ENCODE measurements around the gene LIN54. TPM values are rescaled to one million over a fixed set of nuclear protein-coding genes. Genes with fewer than 3 reads are reported as not detected.
A peak's percentile ranks its signal among the peaks of the same experiment; 100 is the strongest.

The LIN54 gene
- total and polyA plus RNA-seq, 2 of the 13 experiments (the other 11 are each of a cell fraction or from before 2014, with no cell fraction given): 25.2 to 32.9 TPM

- TF ChIP-seq NRL (CRISPR knock-in tag; IDR thresholded peaks at IDR 0.05; ENCODE audit: borderline replicate concordance) (peak; percentile 97), HNRNPL (IDR thresholded peaks at IDR 0.05; ENCODE audit: low read depth, low read length) (peak; percentile 37; the same call in 1 of the 2 replicates), IKZF1 (IDR thresholded peaks at IDR 0.05) (no peak), HHEX (CRISPR knock-in tag; IDR thresholded peaks at IDR 0.05) (no peak), DNMT3B (CRISPR knock-in tag; conservative IDR thresholded peaks at IDR 0.05) (0 out of 2 replicates have a peak, but pooled peaks have one; percentile 36), DNMT1 (CRISPR knock-in tag; IDR thresholded peaks at IDR 0.05) (peak; percentile 89), ZNF615 (CRISPR knock-in tag; IDR thresholded peaks at IDR 0.05; ENCODE audit: borderline replicate concordance) (peak; percentile 45; the same call in 1 of the 2 replicates), TCF12 (IDR thresholded peaks at IDR 0.05) (no peak), TCF12 (CRISPR knock-in tag; IDR thresholded peaks at IDR 0.05) (peak; percentile 90; the same call in 1 of the 2 replicates), THAP8 (CRISPR knock-in tag; IDR thresholded peaks at IDR 0.05; ENCODE audit: borderline replicate concordance) (no peak), JUND (CRISPR knock-in tag; IDR thresholded peaks at IDR 0.05) (no peak), KDM5B (CRISPR knock-in tag; IDR thresholded peaks at IDR 0.05; ENCODE audit: borderline replicate concordance) (peak; percentile 97; the same call in 1 of the 2 replicates), SCMH1 (CRISPR knock-in tag; IDR thresholded peaks at IDR 0.05; ENCODE audit: borderline replicate concordance) (no peak), HMGXB3 (CRISPR knock-in tag; IDR thresholded peaks at IDR 0.05; ENCODE audit: borderline replicate concordance) (peak; percentile 47; the same call in 1 of the 2 replicates), THYN1 (CRISPR knock-in tag; IDR thresholded peaks at IDR 0.05; ENCODE audit: borderline replicate concordance, low read depth) (0 out of 2 replicates have a peak, but pooled peaks have one; percentile 80), NBN (conservative IDR thresholded peaks at IDR 0.05) (no peak), THAP7 (CRISPR knock-in tag; IDR thresholded peaks at IDR 0.05) (peak; percentile 83), GLI4 (CRISPR knock-in tag; IDR thresholded peaks at IDR 0.05; ENCODE audit: borderline replicate concordance) (peak; percentile 94; the same call in 1 of the 2 replicates), KAT7 (CRISPR knock-in tag; IDR thresholded peaks at IDR 0.05; ENCODE audit: borderline replicate concordance) (peak; percentile 98)
- TF ChIP-seq, protein P1, sequence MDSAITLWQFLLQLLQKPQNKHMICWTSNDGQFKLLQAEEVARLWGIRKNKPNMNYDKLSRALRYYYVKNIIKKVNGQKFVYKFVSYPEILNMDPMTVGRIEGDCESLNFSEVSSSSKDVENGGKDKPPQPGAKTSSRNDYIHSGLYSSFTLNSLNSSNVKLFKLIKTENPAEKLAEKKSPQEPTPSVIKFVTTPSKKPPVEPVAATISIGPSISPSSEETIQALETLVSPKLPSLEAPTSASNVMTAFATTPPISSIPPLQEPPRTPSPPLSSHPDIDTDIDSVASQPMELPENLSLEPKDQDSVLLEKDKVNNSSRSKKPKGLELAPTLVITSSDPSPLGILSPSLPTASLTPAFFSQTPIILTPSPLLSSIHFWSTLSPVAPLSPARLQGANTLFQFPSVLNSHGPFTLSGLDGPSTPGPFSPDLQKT (CRISPR knock-in tag; IDR thresholded peaks at IDR 0.05; ENCODE audit: borderline replicate concordance): no peak
- TF ChIP-seq, protein P2, sequence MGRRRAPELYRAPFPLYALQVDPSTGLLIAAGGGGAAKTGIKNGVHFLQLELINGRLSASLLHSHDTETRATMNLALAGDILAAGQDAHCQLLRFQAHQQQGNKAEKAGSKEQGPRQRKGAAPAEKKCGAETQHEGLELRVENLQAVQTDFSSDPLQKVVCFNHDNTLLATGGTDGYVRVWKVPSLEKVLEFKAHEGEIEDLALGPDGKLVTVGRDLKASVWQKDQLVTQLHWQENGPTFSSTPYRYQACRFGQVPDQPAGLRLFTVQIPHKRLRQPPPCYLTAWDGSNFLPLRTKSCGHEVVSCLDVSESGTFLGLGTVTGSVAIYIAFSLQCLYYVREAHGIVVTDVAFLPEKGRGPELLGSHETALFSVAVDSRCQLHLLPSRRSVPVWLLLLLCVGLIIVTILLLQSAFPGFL (CRISPR knock-in tag; IDR thresholded peaks at IDR 0.05): no peak
These were observed 119.5 kb downstream of the LIN54 start, which contains the start of gene SEC31A (continued) for GRCh38 chr4:82890901-82891706.
